Measurements from ENCODE around the gene IGF1R. TPM values are rescaled to one million over a fixed set of nuclear protein-coding genes. Genes with fewer than 3 reads are reported as not detected.

The IGF1R gene
- total and polyA plus RNA-seq, 4 donors, result 17.6 to 34.8 (median 21.0) TPM

DNA sequence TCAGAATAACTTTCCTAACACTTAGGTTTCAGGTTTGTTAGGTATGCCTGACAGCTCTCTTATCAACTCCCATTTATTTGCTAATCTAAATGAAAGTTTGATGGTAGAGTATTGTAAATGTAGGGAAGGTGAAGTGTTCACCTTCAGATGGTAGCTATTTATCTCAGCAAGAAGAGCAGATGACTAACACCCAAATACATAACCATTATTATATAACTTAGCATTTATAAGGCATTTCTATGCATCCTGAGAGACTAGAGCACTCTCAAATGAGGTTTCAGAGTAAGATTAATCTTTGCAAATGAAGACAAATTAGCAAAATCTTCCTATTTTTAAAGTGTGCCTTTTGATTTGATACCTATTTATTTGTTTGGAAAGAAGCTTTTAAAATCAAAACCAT is 143.8 kb downstream of the IGF1R start:
- Histone ChIP-seq H3K27me3 (ENCODE audit: control insufficient read depth, insufficient read depth, low read length) (no peaks in the 10 kb centered on the region), H3K36me3 (ENCODE audit: control insufficient read depth, insufficient read depth, low read length) (no peaks in the 10 kb centered on the region), H3K27ac (ENCODE audit: low read depth, low read length) (no peak overlapping the region), H3K4me1 (ENCODE audit: control insufficient read depth, insufficient read depth, low read length) (peaks cover 15% of the 10 kb centered on the region), H3K9me3 (ENCODE audit: control insufficient read depth, insufficient read depth, low read length) (no peaks in the 10 kb centered on the region), H3K4me3 (ENCODE audit: low read depth, low read length) (no peak overlapping the region)
- no peak for DNase-seq (ENCODE audit: low read depth in 4 of 6, low spot score in 6 of 6)

GRCh38 chr15:98794211-98794610 is 145.9 kb downstream of the IGF1R start:
- 79% methylated on average over 3 of the region's 4 CpGs for WGBS (ENCODE audit: insufficient coverage)
- Histone ChIP-seq H3K27ac (ENCODE audit: low read depth, low read length) (no peak overlapping the region), H3K4me3 (ENCODE audit: low read depth, low read length) (no peak overlapping the region), H3K4me1 (ENCODE audit: control insufficient read depth, insufficient read depth, low read length) (peaks cover 18% of the 10 kb centered on the region), H3K9me3 (ENCODE audit: control insufficient read depth, insufficient read depth, low read length) (no peaks in the 10 kb centered on the region), H3K27me3 (ENCODE audit: control insufficient read depth, insufficient read depth, low read length) (no peaks in the 10 kb centered on the region), H3K36me3 (ENCODE audit: control insufficient read depth, insufficient read depth, low read length) (no peaks in the 10 kb centered on the region)
- DNase-seq (ENCODE audit: low read depth in 4 of 6, low spot score in 6 of 6), result no peak

DNA sequence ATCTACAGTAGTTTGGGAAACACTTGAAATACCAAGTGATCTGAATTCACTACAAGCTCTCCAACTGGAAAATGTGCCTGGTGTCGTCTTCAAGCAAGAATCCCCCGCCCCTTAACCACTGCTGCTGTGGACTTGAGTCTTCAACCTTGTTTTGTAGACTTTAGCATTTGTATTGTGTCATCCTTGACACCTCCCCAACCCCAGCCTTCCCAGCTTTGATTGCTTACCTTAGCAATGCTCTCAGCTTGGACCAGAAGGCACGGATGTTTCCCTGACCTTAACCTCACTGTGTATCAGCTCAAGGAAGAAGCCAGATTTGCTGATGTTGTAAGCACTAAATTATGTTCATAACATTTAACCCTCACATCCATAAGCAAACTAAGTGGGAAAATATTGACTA is 146.4 kb downstream of the IGF1R start:
- peaks cover 19% of the 10 kb centered on the region for H3K4me1 ChIP-seq (ENCODE audit: control insufficient read depth, insufficient read depth, low read length)
- no CpG with 5 or more reads among the region's 3 CpGs for WGBS (ENCODE audit: insufficient coverage)
- no peaks in the 10 kb centered on the region for H3K36me3 ChIP-seq (ENCODE audit: control insufficient read depth, insufficient read depth, low read length)
- no peak overlapping the region for H3K4me3 ChIP-seq (ENCODE audit: low read depth, low read length)
- no peak for DNase-seq (ENCODE audit: low read depth in 4 of 6, low spot score in 6 of 6)
- no peaks in the 10 kb centered on the region for H3K27me3 ChIP-seq (ENCODE audit: control insufficient read depth, insufficient read depth, low read length)
- H3K27ac ChIP-seq (ENCODE audit: low read depth, low read length), result no peak overlapping the region
- no peaks in the 10 kb centered on the region for H3K9me3 ChIP-seq (ENCODE audit: control insufficient read depth, insufficient read depth, low read length)

DNA sequence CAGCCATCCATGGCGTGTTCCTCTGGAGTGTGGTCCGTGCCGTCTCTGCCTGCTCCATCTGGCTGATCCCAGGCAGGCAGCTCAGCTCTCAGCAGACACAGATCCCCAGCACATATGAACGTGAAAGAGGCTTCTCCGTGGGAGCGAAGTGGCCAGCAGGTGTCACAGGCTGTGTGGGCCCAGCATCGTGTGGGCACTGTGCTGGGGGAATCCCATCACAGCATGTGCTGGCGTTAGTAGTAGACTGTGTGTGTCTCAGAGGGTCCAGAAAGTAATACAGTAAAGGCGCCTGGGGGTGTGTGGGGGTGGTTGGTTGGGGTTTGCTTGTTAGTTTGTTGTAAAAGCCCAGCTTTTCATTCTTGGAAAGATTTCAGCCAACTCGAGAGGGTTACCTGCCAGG is 147.6 kb downstream of the IGF1R start:
- DNase-seq (ENCODE audit: low read depth in 4 of 6, low spot score in 6 of 6), result no peak
- Histone ChIP-seq H3K4me1 (ENCODE audit: control insufficient read depth, insufficient read depth, low read length) (peaks cover 28% of the 10 kb centered on the region), H3K9me3 (ENCODE audit: control insufficient read depth, insufficient read depth, low read length) (no peaks in the 10 kb centered on the region), H3K4me3 (ENCODE audit: low read depth, low read length) (no peak overlapping the region), H3K27ac (ENCODE audit: low read depth, low read length) (no peak overlapping the region), H3K36me3 (ENCODE audit: control insufficient read depth, insufficient read depth, low read length) (no peaks in the 10 kb centered on the region), H3K27me3 (ENCODE audit: control insufficient read depth, insufficient read depth, low read length) (no peaks in the 10 kb centered on the region)
- WGBS (ENCODE audit: insufficient coverage), result 63% methylated on average over 10 of the region's 10 CpGs

- Histone ChIP-seq H3K9me3 (ENCODE audit: control insufficient read depth, insufficient read depth, low read length) (no peaks in the 10 kb centered on the region), H3K27ac (ENCODE audit: low read depth, low read length) (no peak overlapping the region), H3K4me1 (ENCODE audit: control insufficient read depth, insufficient read depth, low read length) (peaks cover 36% of the 10 kb centered on the region), H3K27me3 (ENCODE audit: control insufficient read depth, insufficient read depth, low read length) (no peaks in the 10 kb centered on the region), H3K36me3 (ENCODE audit: control insufficient read depth, insufficient read depth, low read length) (no peaks in the 10 kb centered on the region), H3K4me3 (ENCODE audit: low read depth, low read length) (no peak overlapping the region)
- DNase-seq (ENCODE audit: low read depth in 4 of 6, low spot score in 6 of 6), result no peak
- 67% methylated on average over 9 of the region's 12 CpGs for WGBS (ENCODE audit: insufficient coverage)
Observed at GRCh38 chr15:98796685-98797357, 148.5 kb downstream of the IGF1R start.

DNA sequence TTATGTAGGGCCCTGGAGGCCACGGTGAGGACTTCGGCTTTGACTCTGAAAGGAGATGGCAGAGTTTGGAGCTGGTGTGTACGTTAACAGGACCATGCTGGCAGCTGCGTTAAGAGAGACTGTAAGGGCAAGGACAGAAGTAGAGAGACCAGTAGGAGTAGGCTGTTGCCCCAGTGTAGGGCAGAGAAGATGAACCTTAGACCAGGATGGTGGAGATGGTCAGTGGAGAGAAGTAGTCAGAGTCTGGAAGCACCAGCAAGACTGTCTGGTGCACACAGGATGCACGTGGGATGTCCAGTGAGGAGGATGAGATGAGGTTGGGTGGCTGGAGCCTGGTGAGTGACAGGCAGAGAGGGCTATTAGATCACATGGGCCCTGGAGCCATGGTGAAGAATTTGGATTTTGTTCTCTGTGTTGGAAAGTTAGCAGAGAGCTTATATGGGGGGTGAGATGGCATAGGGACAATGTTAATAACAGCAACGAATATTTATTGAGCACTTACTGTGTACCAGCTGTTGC is 150.1 kb downstream of the IGF1R start:
- Histone ChIP-seq H3K27me3 (ENCODE audit: control insufficient read depth, insufficient read depth, low read length) (no peaks in the 10 kb centered on the region), H3K9me3 (ENCODE audit: control insufficient read depth, insufficient read depth, low read length) (no peaks in the 10 kb centered on the region), H3K4me1 (ENCODE audit: control insufficient read depth, insufficient read depth, low read length) (peaks cover 38% of the 10 kb centered on the region), H3K36me3 (ENCODE audit: control insufficient read depth, insufficient read depth, low read length) (no peaks in the 10 kb centered on the region), H3K4me3 (ENCODE audit: low read depth, low read length) (no peak overlapping the region), H3K27ac (ENCODE audit: low read depth, low read length) (no peak overlapping the region)
- DNase-seq (ENCODE audit: low read depth in 4 of 6, low spot score in 6 of 6), result no peak
- 94% methylated on average over 6 of the region's 6 CpGs for WGBS (ENCODE audit: insufficient coverage)

GRCh38 chr15:98799461-98800390 is 151.4 kb downstream of the IGF1R start:
- Histone ChIP-seq H3K36me3 (ENCODE audit: control insufficient read depth, insufficient read depth, low read length) (no peaks in the 10 kb centered on the region), H3K4me1 (ENCODE audit: control insufficient read depth, insufficient read depth, low read length) (peaks cover 38% of the 10 kb centered on the region), H3K27ac (ENCODE audit: low read depth, low read length) (peak overlapping the region; percentile 52), H3K4me3 (ENCODE audit: low read depth, low read length) (no peak overlapping the region), H3K9me3 (ENCODE audit: control insufficient read depth, insufficient read depth, low read length) (no peaks in the 10 kb centered on the region), H3K27me3 (ENCODE audit: control insufficient read depth, insufficient read depth, low read length) (no peaks in the 10 kb centered on the region)
- peak in 2 of 6 donors; percentile 37 to 55 for DNase-seq (ENCODE audit: low read depth in 4 of 6, low spot score in 6 of 6)
- 34% methylated on average over 7 of the region's 11 CpGs for WGBS (ENCODE audit: insufficient coverage)

DNA sequence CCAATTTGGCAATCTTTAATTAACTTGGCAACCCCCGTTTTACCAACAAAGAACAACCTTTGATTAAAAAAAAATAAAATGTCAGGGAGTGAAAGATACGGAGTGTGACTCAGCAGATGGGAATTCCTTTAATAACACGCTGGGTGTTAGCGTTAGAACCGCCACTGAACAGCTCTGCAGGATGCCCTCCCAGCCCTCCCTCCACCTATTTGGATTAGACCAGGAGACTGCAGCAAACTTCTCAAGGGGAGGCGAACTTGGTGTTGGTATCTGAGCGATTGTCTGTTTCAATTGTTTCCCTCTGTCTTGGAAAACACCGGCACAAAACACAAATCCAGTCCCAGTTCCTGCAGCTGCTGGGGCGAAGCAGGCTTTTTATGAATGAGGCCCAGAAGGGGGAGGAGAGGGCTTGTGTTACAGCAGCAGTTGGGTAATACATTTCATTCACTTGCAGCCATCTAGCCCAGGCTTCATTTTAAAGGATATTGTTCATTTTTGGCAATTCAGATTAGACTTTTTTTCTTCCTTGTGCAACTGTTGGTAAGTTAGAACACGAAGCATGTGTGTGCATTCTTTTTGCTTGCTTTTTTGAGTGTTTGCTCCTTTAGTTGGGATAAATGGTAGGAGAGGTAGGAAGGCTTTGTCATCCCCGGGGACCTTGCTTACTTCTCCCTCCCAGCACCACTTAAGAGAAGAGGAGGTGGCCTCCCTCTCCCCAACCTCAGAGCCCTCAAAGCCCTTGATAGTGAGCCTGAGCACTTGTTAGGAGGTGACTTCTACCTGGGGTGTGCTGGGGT is 152.3 kb downstream of the IGF1R start:
- Histone ChIP-seq H3K4me1 (ENCODE audit: control insufficient read depth, insufficient read depth, low read length) (peaks cover 37% of the 10 kb centered on the region), H3K27ac (ENCODE audit: low read depth, low read length) (peak overlapping the region; percentile 72), H3K27me3 (ENCODE audit: control insufficient read depth, insufficient read depth, low read length) (no peaks in the 10 kb centered on the region), H3K36me3 (ENCODE audit: control insufficient read depth, insufficient read depth, low read length) (no peaks in the 10 kb centered on the region), H3K4me3 (ENCODE audit: low read depth, low read length) (peak overlapping the region; percentile 5), H3K9me3 (ENCODE audit: control insufficient read depth, insufficient read depth, low read length) (no peaks in the 10 kb centered on the region)
- WGBS (ENCODE audit: insufficient coverage), result no CpG with 5 or more reads among the region's 11 CpGs
- DNase-seq (ENCODE audit: low read depth in 4 of 6, low spot score in 6 of 6), result peak; percentile 39 to 88 (median 67)

DNA sequence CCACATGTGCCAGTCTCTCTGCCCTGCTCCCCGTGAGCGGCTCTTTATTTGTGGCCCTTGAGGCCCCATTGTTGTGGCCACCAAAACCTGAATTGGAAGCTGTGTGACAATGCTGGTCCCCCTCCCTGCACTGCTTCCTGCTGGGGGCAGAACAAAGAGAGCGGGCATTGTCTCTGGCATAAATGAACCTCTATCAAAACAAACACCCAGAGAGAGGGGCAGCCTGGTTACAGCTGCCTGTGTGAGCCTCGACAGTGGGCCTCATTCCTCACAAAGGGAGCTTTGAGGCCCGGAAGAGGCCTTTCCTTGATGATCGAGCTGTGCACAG is 152.9 kb downstream of the IGF1R start:
- Histone ChIP-seq H3K4me1 (ENCODE audit: control insufficient read depth, insufficient read depth, low read length) (peaks cover 33% of the 10 kb centered on the region), H3K4me3 (ENCODE audit: low read depth, low read length) (no peak overlapping the region), H3K36me3 (ENCODE audit: control insufficient read depth, insufficient read depth, low read length) (no peaks in the 10 kb centered on the region), H3K27ac (ENCODE audit: low read depth, low read length) (peak overlapping the region; percentile 72), H3K27me3 (ENCODE audit: control insufficient read depth, insufficient read depth, low read length) (no peaks in the 10 kb centered on the region), H3K9me3 (ENCODE audit: control insufficient read depth, insufficient read depth, low read length) (no peaks in the 10 kb centered on the region)
- 21% methylated on average over 6 of the region's 6 CpGs for WGBS (ENCODE audit: insufficient coverage)
- DNase-seq (ENCODE audit: low read depth in 4 of 6, low spot score in 6 of 6), result peak in 2 of 6 donors; percentile 70 to 74
